HepG2 (cell line): ENCODE results near the gene PLEKHS1.

Source experiments
- CHD4 ChIP-seq: fragments of 200-600 bp; sonication (generic); IDR thresholded peaks from 2 replicates; pipeline ENCODE4 v1.7.0; 2017; ENCODE audit warnings: mild to moderate bottlenecking, low read length, borderline replicate concordance
- ETV5 ChIP-seq: IDR thresholded peaks from 2 replicates; pipeline ENCODE4 v1.6.1; 2018; ENCODE audit warnings: missing biosample characterization, missing genetic modification reagents, inconsistent platforms, borderline replicate concordance
- FIP1L1 ChIP-seq: fragments of 200-400 bp; formaldehyde crosslinking; IDR thresholded peaks from 2 replicates; pipeline ENCODE4 v1.6.1; 2018; ENCODE audit warnings: low read depth, mild to moderate bottlenecking, low read length, moderate library complexity, borderline replicate concordance; ENCODE audit not compliant: insufficient read depth
- HDAC2 ChIP-seq: sonication (generic); formaldehyde crosslinking; IDR thresholded peaks from 2 replicates; pipeline ENCODE4 v1.4.0; 2020; ENCODE audit warnings: missing genetic modification reagents
- MLX ChIP-seq: IDR thresholded peaks from 2 replicates; pipeline ENCODE4 v1.6.1; 2016
- RFX5 ChIP-seq: IDR thresholded peaks from 2 replicates; pipeline ENCODE4 v1.6.1; 2011; ENCODE audit warnings: low read depth, low read length, improper control_type of control experiment
- TAF1 ChIP-seq: sonication (generic); formaldehyde crosslinking; IDR thresholded peaks from 2 replicates; pipeline ENCODE4 v1.4.0; 2020; ENCODE audit warnings: missing genetic modification reagents
- ZNF296 ChIP-seq: sonication (generic); formaldehyde crosslinking; conservative IDR thresholded peaks from 2 replicates; pipeline ENCODE4 v1.5.0; 2020; ENCODE audit warnings: mild to moderate bottlenecking, missing genetic modification reagents
- TF ChIP-seq, protein P1 (sequence below): sonication (generic); formaldehyde crosslinking; IDR thresholded peaks from 2 replicates; pipeline ENCODE4 v1.4.0; 2020; ENCODE audit warnings: missing genetic modification reagents, borderline replicate concordance

- TF ChIP-seq TAF1 (CRISPR knock-in tag) (no peak), RFX5 (no peak), HDAC2 (CRISPR knock-in tag) (no peak), ETV5 (no peak), MLX (CRISPR knock-in tag) (no peak), FIP1L1 (no peak), CHD4 (no peak), ZNF296 (CRISPR knock-in tag) (no peak)
- TF ChIP-seq, protein P1, sequence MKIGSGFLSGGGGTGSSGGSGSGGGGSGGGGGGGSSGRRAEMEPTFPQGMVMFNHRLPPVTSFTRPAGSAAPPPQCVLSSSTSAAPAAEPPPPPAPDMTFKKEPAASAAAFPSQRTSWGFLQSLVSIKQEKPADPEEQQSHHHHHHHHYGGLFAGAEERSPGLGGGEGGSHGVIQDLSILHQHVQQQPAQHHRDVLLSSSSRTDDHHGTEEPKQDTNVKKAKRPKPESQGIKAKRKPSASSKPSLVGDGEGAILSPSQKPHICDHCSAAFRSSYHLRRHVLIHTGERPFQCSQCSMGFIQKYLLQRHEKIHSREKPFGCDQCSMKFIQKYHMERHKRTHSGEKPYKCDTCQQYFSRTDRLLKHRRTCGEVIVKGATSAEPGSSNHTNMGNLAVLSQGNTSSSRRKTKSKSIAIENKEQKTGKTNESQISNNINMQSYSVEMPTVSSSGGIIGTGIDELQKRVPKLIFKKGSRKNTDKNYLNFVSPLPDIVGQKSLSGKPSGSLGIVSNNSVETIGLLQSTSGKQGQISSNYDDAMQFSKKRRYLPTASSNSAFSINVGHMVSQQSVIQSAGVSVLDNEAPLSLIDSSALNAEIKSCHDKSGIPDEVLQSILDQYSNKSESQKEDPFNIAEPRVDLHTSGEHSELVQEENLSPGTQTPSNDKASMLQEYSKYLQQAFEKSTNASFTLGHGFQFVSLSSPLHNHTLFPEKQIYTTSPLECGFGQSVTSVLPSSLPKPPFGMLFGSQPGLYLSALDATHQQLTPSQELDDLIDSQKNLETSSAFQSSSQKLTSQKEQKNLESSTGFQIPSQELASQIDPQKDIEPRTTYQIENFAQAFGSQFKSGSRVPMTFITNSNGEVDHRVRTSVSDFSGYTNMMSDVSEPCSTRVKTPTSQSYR (CRISPR knock-in tag) = no peak
Measured at GRCh38 chr10:113756940-113757543, 5.6 kb downstream of the PLEKHS1 start.
